Calu3 (cell line): ENCODE measurements around the gene DNAJA4. TPM values are rescaled to one million over a fixed set of nuclear protein-coding genes. Genes with fewer than 3 reads are reported as not detected.
"Not testable (repeated sequence)": the region's sequence is repeated elsewhere in the genome, so short reads cannot be mapped to it uniquely, and the experiment has no call there.

ENCODE experiments used
- BruUV-seq: library from RNA; stranded (reverse); fragments of 400-500 nt; replicated peaks from 2 replicates; lab custom pipeline; 2021; lab: Mats Ljungman, UMichigan
- CTCF ChIA-PET: fragments of 300-600 bp; sonication (Branson Sonifier 250); formaldehyde crosslinking; loops from one replicate; lab custom pipeline; 2022; ENCODE audit warnings: antibody characterized with exemption; lab: Charles Lee
- DNase-seq: peaks from one replicate; pipeline ENCODE4 v3.0.0; 2022
- H3K27ac Mint-ChIP-seq: one replicate; pipeline ENCODE4 v1.8.0; 2022; ENCODE audit warnings: mixed read lengths; ENCODE audit not compliant: unreplicated experiment
- H3K27me3 Mint-ChIP-seq: one replicate; pipeline ENCODE4 v1.8.0; 2022; ENCODE audit warnings: mixed read lengths; ENCODE audit not compliant: unreplicated experiment
- H3K36me3 Mint-ChIP-seq: one replicate; pipeline ENCODE4 v1.8.0; 2022; ENCODE audit warnings: mild to moderate bottlenecking, moderate library complexity, mixed read lengths; ENCODE audit not compliant: insufficient read depth, unreplicated experiment
- H3K4me1 Mint-ChIP-seq: one replicate; pipeline ENCODE4 v1.8.0; 2022; ENCODE audit warnings: mild to moderate bottlenecking, low read depth, mixed read lengths; ENCODE audit not compliant: unreplicated experiment
- H3K4me3 Mint-ChIP-seq: one replicate; pipeline ENCODE4 v1.8.0; 2022; ENCODE audit warnings: mild to moderate bottlenecking, low read depth, moderate library complexity, mixed read lengths; ENCODE audit not compliant: unreplicated experiment
- H3K9me3 Mint-ChIP-seq: one replicate; pipeline ENCODE4 v1.8.0; 2022; ENCODE audit warnings: low read depth, mixed read lengths; ENCODE audit not compliant: unreplicated experiment
- intact Hi-C: fragments of 100-400 bp; cut with micrococcal nuclease; formaldehyde crosslinking; loops from one replicate; pipeline ENCODE4 v1.10.0; 2022; ENCODE audit not compliant: unreplicated experiment
- total RNA-seq: library from RNA; stranded (reverse); gene quantifications from 2 replicates; pipeline ENCODE4 v1.2.3, GENCODE V29; 2022
- TF ChIP-seq, protein P1 (sequence below): fragments of 200-600 bp; IDR thresholded peaks from one replicate; pipeline ENCODE4 v1.8.0; 2022; ENCODE audit warnings: antibody characterized with exemption; ENCODE audit not compliant: unreplicated experiment

DNAJA4 gene
- total RNA-seq, 1 experiment from 2014 or later = 53.6 TPM

- intact Hi-C loops = loop anchor here (5.0 kb wide), 3 partner anchors 48 to 278 kb away; partner anchors contain the start of gene CIB2
- TF ChIP-seq, protein P1, sequence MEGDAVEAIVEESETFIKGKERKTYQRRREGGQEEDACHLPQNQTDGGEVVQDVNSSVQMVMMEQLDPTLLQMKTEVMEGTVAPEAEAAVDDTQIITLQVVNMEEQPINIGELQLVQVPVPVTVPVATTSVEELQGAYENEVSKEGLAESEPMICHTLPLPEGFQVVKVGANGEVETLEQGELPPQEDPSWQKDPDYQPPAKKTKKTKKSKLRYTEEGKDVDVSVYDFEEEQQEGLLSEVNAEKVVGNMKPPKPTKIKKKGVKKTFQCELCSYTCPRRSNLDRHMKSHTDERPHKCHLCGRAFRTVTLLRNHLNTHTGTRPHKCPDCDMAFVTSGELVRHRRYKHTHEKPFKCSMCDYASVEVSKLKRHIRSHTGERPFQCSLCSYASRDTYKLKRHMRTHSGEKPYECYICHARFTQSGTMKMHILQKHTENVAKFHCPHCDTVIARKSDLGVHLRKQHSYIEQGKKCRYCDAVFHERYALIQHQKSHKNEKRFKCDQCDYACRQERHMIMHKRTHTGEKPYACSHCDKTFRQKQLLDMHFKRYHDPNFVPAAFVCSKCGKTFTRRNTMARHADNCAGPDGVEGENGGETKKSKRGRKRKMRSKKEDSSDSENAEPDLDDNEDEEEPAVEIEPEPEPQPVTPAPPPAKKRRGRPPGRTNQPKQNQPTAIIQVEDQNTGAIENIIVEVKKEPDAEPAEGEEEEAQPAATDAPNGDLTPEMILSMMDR = no peak
- Mint-ChIP-seq H3K9me3 (no peaks in the 10 kb centered on the region), H3K27me3 (peaks cover 30% of the 10 kb centered on the region), H3K4me3 (no peak overlapping the region), H3K27ac (no peak overlapping the region), H3K36me3 (no peaks in the 10 kb centered on the region), H3K4me1 (peaks cover 21% of the 10 kb centered on the region)
- no peak for DNase-seq
- BruUV-seq = no TSS peak
- CTCF ChIA-PET = interaction anchor here (1.3 kb wide), 1 partner anchor 137 kb away, joined by 3 read pairs; no protein-coding TSS in a partner anchor
Observed at GRCh38 chr15:78244893-78245292, 19.5 kb upstream of the DNAJA4 start.

GRCh38 chr15:78245392-78245791 lies 19.0 kb upstream of the DNAJA4 start:
- H3K4me3 Mint-ChIP-seq, CTCF ChIA-PET, H3K27ac Mint-ChIP-seq, DNase-seq, H3K36me3 Mint-ChIP-seq, H3K9me3 Mint-ChIP-seq, BruUV-seq, intact Hi-C loops: not testable (repeated sequence)
- H3K4me1 Mint-ChIP-seq = peaks cover 21% of the 10 kb centered on the region
- peaks cover 30% of the 10 kb centered on the region for H3K27me3 Mint-ChIP-seq

DNA sequence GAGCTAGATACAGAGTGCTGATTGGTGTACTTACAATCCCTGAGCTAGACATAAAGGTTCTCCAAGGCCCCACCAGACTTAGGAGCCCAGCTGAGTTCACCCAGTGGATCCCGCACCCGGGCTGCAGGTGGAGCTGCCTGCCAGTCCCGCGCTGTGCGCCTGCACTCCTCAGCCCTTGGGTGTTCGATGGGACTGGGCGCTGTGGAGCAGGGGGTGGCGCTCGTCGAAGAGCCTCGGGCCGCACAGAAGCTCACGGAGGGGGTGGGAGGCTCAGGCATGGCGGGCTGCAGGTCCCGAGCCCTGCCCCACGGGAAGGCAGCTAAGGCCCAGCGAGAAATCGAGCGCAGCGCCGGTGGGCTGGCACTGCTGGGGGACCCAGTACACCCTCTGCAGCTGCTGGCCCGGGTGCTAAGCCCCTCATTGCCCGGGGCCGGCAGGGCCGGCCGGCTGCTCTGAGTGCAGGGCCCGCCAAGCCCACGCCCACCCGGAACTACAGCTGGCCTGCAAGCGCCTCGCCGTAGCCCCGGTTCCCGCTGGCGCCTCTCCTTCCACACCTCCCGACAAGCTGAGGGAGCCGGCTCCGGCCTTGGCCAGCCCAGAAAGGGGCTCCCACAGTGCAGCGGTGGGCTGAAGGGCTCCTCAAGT lies 18.3 kb upstream of the DNAJA4 start:
- BruUV-seq, H3K36me3 Mint-ChIP-seq, intact Hi-C loops, DNase-seq, H3K9me3 Mint-ChIP-seq, CTCF ChIA-PET, H3K4me3 Mint-ChIP-seq, H3K27ac Mint-ChIP-seq: not testable (repeated sequence)
- peaks cover 30% of the 10 kb centered on the region for H3K27me3 Mint-ChIP-seq
- peaks cover 21% of the 10 kb centered on the region for H3K4me1 Mint-ChIP-seq

GRCh38 chr15:78247911-78248310 lies 16.5 kb upstream of the DNAJA4 start:
- Mint-ChIP-seq H3K27ac (no peak overlapping the region), H3K4me3 (no peak overlapping the region), H3K4me1 (peaks cover 21% of the 10 kb centered on the region), H3K9me3 (no peaks in the 10 kb centered on the region), H3K27me3 (peaks cover 20% of the 10 kb centered on the region), H3K36me3 (no peaks in the 10 kb centered on the region)
- no peak for DNase-seq
- CTCF ChIA-PET = no interaction called here
- no TSS peak for BruUV-seq
- TF ChIP-seq, protein P1 = no peak
- intact Hi-C loops = no loop called here

DNA sequence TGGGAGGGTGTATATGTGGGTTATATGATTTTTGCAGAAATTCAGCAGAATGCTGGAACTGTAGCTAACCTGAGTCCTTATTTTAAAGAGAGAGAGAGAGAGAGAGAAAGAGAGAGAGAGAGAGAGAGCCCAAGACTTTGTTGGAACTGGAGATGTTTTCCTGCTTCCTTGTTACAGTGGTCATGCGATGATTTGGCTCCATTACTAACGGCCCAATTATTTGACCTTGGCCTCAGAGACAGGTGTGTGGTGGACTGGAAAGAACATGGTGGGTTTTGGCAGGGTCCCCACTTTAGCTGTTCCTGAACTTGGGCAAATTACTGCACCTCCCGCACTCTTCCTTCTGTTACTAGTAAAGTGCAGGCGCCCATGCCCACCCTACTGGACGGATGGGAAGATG lies 15.2 kb upstream of the DNAJA4 start:
- Mint-ChIP-seq H3K4me1 (peaks cover 11% of the 10 kb centered on the region), H3K9me3 (no peaks in the 10 kb centered on the region), H3K27ac (no peak overlapping the region), H3K27me3 (peaks cover 20% of the 10 kb centered on the region), H3K36me3 (no peaks in the 10 kb centered on the region), H3K4me3 (no peak overlapping the region)
- no TSS peak for BruUV-seq
- no peak for DNase-seq
- TF ChIP-seq, protein P1 = no peak
- intact Hi-C loops = no loop called here
- CTCF ChIA-PET = no interaction called here
